HepG2 (cell line): ENCODE results near the gene CNNM1. TPM values are rescaled to one million over a fixed set of nuclear protein-coding genes. Genes with fewer than 3 reads are reported as not detected.

Experiments
- ATAC-seq: fragments of 200-7000 bp; cut with Tn5 transposase; 3 replicates; pipeline ENCODE4 v1.9.1; 2020; ENCODE audit warnings: mild to moderate bottlenecking, moderate library complexity
- BruUV-seq: library from RNA; stranded (reverse); fragments of 400-500 nt; replicated peaks from 2 replicates; lab custom pipeline; 2021; lab: Mats Ljungman, UMichigan
- CTCF ChIA-PET: fragments of 300-600 bp; formaldehyde crosslinking; extraction: SDS; loops from one replicate; lab custom pipeline; 2021; ENCODE audit warnings: low total read pairs, inconsistent platforms, low intra/inter-chr PET ratio; lab: Yijun Ruan, JAX
- POLR2A ChIA-PET: fragments of 350-600 bp; sonication (Branson Sonifier 250); formaldehyde crosslinking; loops from one replicate; lab custom pipeline; 2020; ENCODE audit warnings: antibody characterized with exemption, inconsistent platforms; lab: Yijun Ruan, JAX
- DNase-seq: peaks from one replicate; pipeline ENCODE4 v3.0.0-alpha.2; 2015; ENCODE audit warnings: low spot score
- FAIRE-seq: peaks from 3 replicates; lab custom pipeline; 2011; peaks lifted over from hg19 to GRCh38; lab: Jason Lieb, UNC
- H2AFZ ChIP-seq: one replicate; pipeline ENCODE4 v1.6.1; 2011; ENCODE audit warnings: low read length, inconsistent platforms
- H3K27ac ChIP-seq: fragments of 300-600 bp; 3 replicates; pipeline ENCODE4 v1.8.0; 2011; ENCODE audit warnings: mixed run types, mild to moderate bottlenecking, mixed read lengths, low read length, inconsistent platforms; ENCODE audit not compliant: insufficient read depth; ENCODE audit errors: extremely low read length
- H3K27me3 ChIP-seq, 2 experiments: fragments of 200-600 bp in 1 of 2; 2 replicates in 1 of 2; 3 replicates in 1 of 2; pipeline versions ENCODE4 v1.6.0 to v1.8.0; 2011; ENCODE audit warnings: low read length in 2 of 2, mild to moderate bottlenecking in 2 of 2, moderate library complexity in 2 of 2, inconsistent platforms in 1 of 2; ENCODE audit not compliant: insufficient read depth in 2 of 2, control insufficient read depth in 1 of 2
- H3K36me3 ChIP-seq, 2 experiments: fragments of 200-600 bp in 1 of 2; replicated peaks in 1 of 2; 2 replicates in 1 of 2; 3 replicates in 1 of 2; pipeline versions ENCODE4 v1.5.1 to v1.8.0; 2011; ENCODE audit warnings: low read length in 2 of 2, inconsistent platforms in 1 of 2; ENCODE audit not compliant: insufficient read depth in 2 of 2, control insufficient read depth in 1 of 2
- H3K4me1 ChIP-seq: 2 replicates; pipeline ENCODE4 v1.5.1; 2012; ENCODE audit warnings: low read length, inconsistent platforms; ENCODE audit not compliant: insufficient read depth
- H3K4me2 ChIP-seq: 2 replicates; pipeline ENCODE4 v1.6.0; 2011; ENCODE audit warnings: low read depth, low read length, inconsistent platforms
- H3K4me3 ChIP-seq, 3 experiments: fragments of 200-600 bp in 1 of 3; sonication (generic), shearing (Covaris generic) in 1 of 3; replicated peaks in 1 of 3; 2 replicates each; pipeline ENCODE4 v1.5.1; 2011 to 2016; ENCODE audit warnings: low read length in 3 of 3, inconsistent platforms in 2 of 3, low read depth in 2 of 3, mild to moderate bottlenecking in 2 of 3, control low read depth in 1 of 3, mixed read lengths in 1 of 3; ENCODE audit not compliant: insufficient read depth in 1 of 3
- H3K79me2 ChIP-seq: one replicate; pipeline ENCODE4 v1.6.1; 2011; ENCODE audit warnings: low read length, inconsistent platforms; ENCODE audit not compliant: insufficient read depth
- H3K9ac ChIP-seq: 2 replicates; pipeline ENCODE4 v1.6.0; 2011; ENCODE audit warnings: mild to moderate bottlenecking, low read depth, low read length, inconsistent platforms; ENCODE audit not compliant: insufficient read depth
- H3K9me3 ChIP-seq: 2 replicates; pipeline ENCODE4 v1.5.1; 2012; ENCODE audit warnings: mild to moderate bottlenecking, low read length
- H4K20me1 ChIP-seq: 2 replicates; pipeline ENCODE4 v1.6.0; 2011; ENCODE audit warnings: inconsistent platforms, mild to moderate bottlenecking, low read length, moderate library complexity; ENCODE audit not compliant: insufficient read depth
- FOSL2 ChIP-seq: sonication (generic); formaldehyde crosslinking; IDR thresholded peaks from 2 replicates; pipeline ENCODE4 v1.4.0; 2020; ENCODE audit warnings: missing genetic modification reagents
- GTF2F1 ChIP-seq: fragments of 150-350 bp; IDR thresholded peaks from 2 replicates; pipeline ENCODE4 v1.6.1; 2014; ENCODE audit warnings: low read length
- HMGXB3 ChIP-seq: sonication (generic); formaldehyde crosslinking; IDR thresholded peaks from 2 replicates; pipeline ENCODE4 v1.4.0; 2020; ENCODE audit warnings: missing genetic modification reagents, borderline replicate concordance
- HNF1B ChIP-seq: sonication (generic); formaldehyde crosslinking; IDR thresholded peaks from 2 replicates; pipeline ENCODE4 v1.5.1; 2020; ENCODE audit warnings: mild to moderate bottlenecking, moderate library complexity, missing genetic modification reagents
- IRF2 ChIP-seq: IDR thresholded peaks from 2 replicates; pipeline ENCODE4 v1.6.1; 2018; ENCODE audit warnings: missing genetic modification reagents, missing compliant biosample characterization
- NCOA1 ChIP-seq: sonication (generic); formaldehyde crosslinking; IDR thresholded peaks from 2 replicates; pipeline ENCODE4 v1.9.0; 2021; ENCODE audit warnings: missing genetic modification reagents
- POLR2G ChIP-seq: fragments of 200-400 bp; formaldehyde crosslinking; IDR thresholded peaks from 2 replicates; pipeline ENCODE4 v1.6.1; 2018; ENCODE audit warnings: mild to moderate bottlenecking, low read depth, low read length, moderate library complexity
- RORA ChIP-seq: sonication (generic); formaldehyde crosslinking; IDR thresholded peaks from 2 replicates; pipeline ENCODE4 v1.5.0; 2020; ENCODE audit warnings: mild to moderate bottlenecking, missing genetic modification reagents, moderate library complexity
- TMF1 ChIP-seq: sonication (generic); formaldehyde crosslinking; IDR thresholded peaks from 2 replicates; pipeline ENCODE4 v1.8.1; 2022; ENCODE audit warnings: low read depth, missing genetic modification reagents
- YEATS2 ChIP-seq: sonication (generic); formaldehyde crosslinking; IDR thresholded peaks from 2 replicates; pipeline ENCODE4 v1.4.0; 2020; ENCODE audit warnings: missing genetic modification reagents, borderline replicate concordance
- ZBTB26 ChIP-seq: IDR thresholded peaks from 2 replicates; pipeline ENCODE4 v1.6.1; 2016; ENCODE audit warnings: missing compliant biosample characterization, missing genetic modification reagents, borderline replicate concordance
- WGBS: methylation state at CpG from one replicate; pipeline ENCODE4 v1.1.6; 2017; ENCODE audit warnings: low lambda C conversion rate; 5-methylcytosine and 5-hydroxymethylcytosine counted together
- in situ Hi-C: cut with HindIII; loops from 2 replicates; pipeline ENCODE4 v1.10.0; 2017; ENCODE audit warnings: low pct_unique_long_range_greater_than_20kb; ENCODE audit not compliant: extremely low pct_ligation_motif_present
- intact Hi-C: fragments of 100-400 bp; cut with micrococcal nuclease; formaldehyde crosslinking; loops from one replicate; pipeline ENCODE4 v1.10.0; 2022; ENCODE audit not compliant: unreplicated experiment
- polyA plus RNA-seq, 8 experiments: library from polyadenylated mRNA; depleted of rRNA in 3 of 8; stranded (reverse) in 7 of 8; unstranded in 1 of 8; fragments of >200 nt; fragmentation: Illumina TruSeq in 4 of 8; extraction: Trizol in 4 of 8; gene quantifications; 2 replicates each; pipeline versions ENCODE4 v1.2.1 to v1.2.3, GENCODE V29; 2011 to 2016; ENCODE audit warnings: low read depth in 4 of 8, missing spikeins in 1 of 8, mixed read lengths in 1 of 8; ENCODE audit not compliant: insufficient read depth in 1 of 8
- total RNA-seq, 5 experiments: library from RNA; depleted of rRNA; stranded (reverse); fragments of >200 nt; fragmentation: Illumina TruSeq; extraction: Trizol; gene quantifications; 2 replicates each; pipeline ENCODE4 v1.2.3, GENCODE V29; 2016; ENCODE audit warnings: low read depth in 1 of 5

Gene CNNM1
- total and polyA plus RNA-seq, 2 of the 13 experiments (the other 11 are each of a cell fraction or from before 2014, with no cell fraction given): 4.3 to 9.6 TPM

GRCh38 chr10:99427566-99428190, 98.5 kb downstream of the CNNM1 start (continued):
- no peak for TF ChIP-seq ZBTB26 (CRISPR knock-in tag)
- TF ChIP-seq, all 625 proteins: peak for 2

- peaks cover 56% of the 10 kb centered on the region for H3K4me1 ChIP-seq
- ChIA-PET POLR2A (interaction anchor here (1.1 to 2.6 kb wide), 8 partner anchors 9 to 191 kb away, joined by 3 to 43 read pairs (median 14); partner anchors contain the start of gene SLC25A28), CTCF (no interaction called here)
- intact Hi-C loops (loop anchor here (1.0 to 2.0 kb wide), 2 partner anchors 17 to 33 kb away; no protein-coding TSS in a partner anchor), in situ Hi-C loops (loop anchor here (5.0 kb wide), 2 partner anchors 37 to 183 kb away; no protein-coding TSS in a partner anchor)
- FAIRE-seq: no peak
- peak overlapping the region; percentile 91 for H3K9ac ChIP-seq
- H3K9me3 ChIP-seq: no peaks in the 10 kb centered on the region
- peaks cover 66% of the 10 kb centered on the region for H3K79me2 ChIP-seq
- H3K4me3 ChIP-seq: peak overlapping the region; percentile 87 to 99 (median 93)
- peaks cover 8 to 25% of the 10 kb centered on the region in 2 experiments for H3K36me3 ChIP-seq
- no peak for ATAC-seq
- BruUV-seq: no TSS peak
- peak overlapping the region; percentile 73 for H3K27ac ChIP-seq
- no peak for DNase-seq
- H3K4me2 ChIP-seq: peak overlapping the region; percentile 90
- H3K27me3 ChIP-seq: no peaks in the 10 kb centered on the region; a peak in 1 of 5 replicates
- H2AFZ ChIP-seq: no peak overlapping the region
- no peaks in the 10 kb centered on the region for H4K20me1 ChIP-seq
- 7% methylated on average over 6 of the region's 6 CpGs for WGBS
- TF ChIP-seq IRF2: 0 out of 2 replicates have a peak, but pooled peaks have one; percentile 1
- no peak for TF ChIP-seq HMGXB3 (CRISPR knock-in tag)
- TF ChIP-seq NCOA1 (CRISPR knock-in tag): no peak
- TF ChIP-seq RORA (CRISPR knock-in tag): 0 out of 2 replicates have a peak, but pooled peaks have one; percentile 52
- TF ChIP-seq HNF1B (CRISPR knock-in tag): no peak
- no peak for TF ChIP-seq TMF1 (CRISPR knock-in tag)
- no peak for TF ChIP-seq GTF2F1
- no peak for TF ChIP-seq FOSL2 (CRISPR knock-in tag)
- no peak for TF ChIP-seq YEATS2 (CRISPR knock-in tag)
- 0 out of 2 replicates have a peak, but pooled peaks have one; percentile 27 for TF ChIP-seq POLR2G
These were observed 100.5 kb downstream of the CNNM1 start for GRCh38 chr10:99429517-99430095.
